ENCODE measurements around the gene PPARA.

GRCh38 chr22:46226577-46226976 lies 76.3 kb downstream of the PPARA start:
- TF ChIP-seq, protein P1, sequence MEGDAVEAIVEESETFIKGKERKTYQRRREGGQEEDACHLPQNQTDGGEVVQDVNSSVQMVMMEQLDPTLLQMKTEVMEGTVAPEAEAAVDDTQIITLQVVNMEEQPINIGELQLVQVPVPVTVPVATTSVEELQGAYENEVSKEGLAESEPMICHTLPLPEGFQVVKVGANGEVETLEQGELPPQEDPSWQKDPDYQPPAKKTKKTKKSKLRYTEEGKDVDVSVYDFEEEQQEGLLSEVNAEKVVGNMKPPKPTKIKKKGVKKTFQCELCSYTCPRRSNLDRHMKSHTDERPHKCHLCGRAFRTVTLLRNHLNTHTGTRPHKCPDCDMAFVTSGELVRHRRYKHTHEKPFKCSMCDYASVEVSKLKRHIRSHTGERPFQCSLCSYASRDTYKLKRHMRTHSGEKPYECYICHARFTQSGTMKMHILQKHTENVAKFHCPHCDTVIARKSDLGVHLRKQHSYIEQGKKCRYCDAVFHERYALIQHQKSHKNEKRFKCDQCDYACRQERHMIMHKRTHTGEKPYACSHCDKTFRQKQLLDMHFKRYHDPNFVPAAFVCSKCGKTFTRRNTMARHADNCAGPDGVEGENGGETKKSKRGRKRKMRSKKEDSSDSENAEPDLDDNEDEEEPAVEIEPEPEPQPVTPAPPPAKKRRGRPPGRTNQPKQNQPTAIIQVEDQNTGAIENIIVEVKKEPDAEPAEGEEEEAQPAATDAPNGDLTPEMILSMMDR (IDR thresholded peaks at IDR 0.05) = no peak
- no peak for TF ChIP-seq ZFX (IDR thresholded peaks at IDR 0.05; ENCODE audit: borderline replicate concordance)
